HepG2 (cell line): ENCODE data around the gene PRKAR2A. TPM values are rescaled to one million over a fixed set of nuclear protein-coding genes. Genes with fewer than 3 reads are reported as not detected.
"Not testable (repeated sequence)": the region's sequence is repeated elsewhere in the genome, so short reads cannot be mapped to it uniquely, and the experiment has no call there.

Experiments
- ATAC-seq: fragments of 200-7000 bp; cut with Tn5 transposase; 3 replicates; pipeline ENCODE4 v1.9.1; 2020; ENCODE audit warnings: mild to moderate bottlenecking, moderate library complexity
- BruUV-seq: library from RNA; stranded (reverse); fragments of 400-500 nt; replicated peaks from 2 replicates; lab custom pipeline; 2021; lab: Mats Ljungman, UMichigan
- CTCF ChIA-PET: fragments of 300-600 bp; formaldehyde crosslinking; extraction: SDS; loops from one replicate; lab custom pipeline; 2021; ENCODE audit warnings: low total read pairs, inconsistent platforms, low intra/inter-chr PET ratio; lab: Yijun Ruan, JAX
- POLR2A ChIA-PET: fragments of 350-600 bp; sonication (Branson Sonifier 250); formaldehyde crosslinking; loops from one replicate; lab custom pipeline; 2020; ENCODE audit warnings: antibody characterized with exemption, inconsistent platforms; lab: Yijun Ruan, JAX
- DNase-seq: peaks from one replicate; pipeline ENCODE4 v3.0.0-alpha.2; 2015; ENCODE audit warnings: low spot score
- FAIRE-seq: peaks from 3 replicates; lab custom pipeline; 2011; peaks lifted over from hg19 to GRCh38; lab: Jason Lieb, UNC
- H2AFZ ChIP-seq: one replicate; pipeline ENCODE4 v1.6.1; 2011; ENCODE audit warnings: low read length, inconsistent platforms
- H3K27ac ChIP-seq: fragments of 300-600 bp; 3 replicates; pipeline ENCODE4 v1.8.0; 2011; ENCODE audit warnings: mixed run types, mild to moderate bottlenecking, mixed read lengths, low read length, inconsistent platforms; ENCODE audit not compliant: insufficient read depth; ENCODE audit errors: extremely low read length
- H3K27me3 ChIP-seq, 2 experiments: fragments of 200-600 bp in 1 of 2; 2 replicates in 1 of 2; 3 replicates in 1 of 2; pipeline versions ENCODE4 v1.6.0 to v1.8.0; 2011; ENCODE audit warnings: low read length in 2 of 2, mild to moderate bottlenecking in 2 of 2, moderate library complexity in 2 of 2, inconsistent platforms in 1 of 2; ENCODE audit not compliant: insufficient read depth in 2 of 2, control insufficient read depth in 1 of 2
- H3K36me3 ChIP-seq, 2 experiments: fragments of 200-600 bp in 1 of 2; replicated peaks in 1 of 2; 2 replicates in 1 of 2; 3 replicates in 1 of 2; pipeline versions ENCODE4 v1.5.1 to v1.8.0; 2011; ENCODE audit warnings: low read length in 2 of 2, inconsistent platforms in 1 of 2; ENCODE audit not compliant: insufficient read depth in 2 of 2, control insufficient read depth in 1 of 2
- H3K4me1 ChIP-seq: 2 replicates; pipeline ENCODE4 v1.5.1; 2012; ENCODE audit warnings: low read length, inconsistent platforms; ENCODE audit not compliant: insufficient read depth
- H3K4me2 ChIP-seq: 2 replicates; pipeline ENCODE4 v1.6.0; 2011; ENCODE audit warnings: low read depth, low read length, inconsistent platforms
- H3K4me3 ChIP-seq, 3 experiments: fragments of 200-600 bp in 1 of 3; sonication (generic), shearing (Covaris generic) in 1 of 3; replicated peaks in 1 of 3; 2 replicates each; pipeline ENCODE4 v1.5.1; 2011 to 2016; ENCODE audit warnings: low read length in 3 of 3, inconsistent platforms in 2 of 3, low read depth in 2 of 3, mild to moderate bottlenecking in 2 of 3, control low read depth in 1 of 3, mixed read lengths in 1 of 3; ENCODE audit not compliant: insufficient read depth in 1 of 3
- H3K79me2 ChIP-seq: one replicate; pipeline ENCODE4 v1.6.1; 2011; ENCODE audit warnings: low read length, inconsistent platforms; ENCODE audit not compliant: insufficient read depth
- H3K9ac ChIP-seq: 2 replicates; pipeline ENCODE4 v1.6.0; 2011; ENCODE audit warnings: mild to moderate bottlenecking, low read depth, low read length, inconsistent platforms; ENCODE audit not compliant: insufficient read depth
- H3K9me3 ChIP-seq: 2 replicates; pipeline ENCODE4 v1.5.1; 2012; ENCODE audit warnings: mild to moderate bottlenecking, low read length
- H4K20me1 ChIP-seq: 2 replicates; pipeline ENCODE4 v1.6.0; 2011; ENCODE audit warnings: inconsistent platforms, mild to moderate bottlenecking, low read length, moderate library complexity; ENCODE audit not compliant: insufficient read depth
- ARID2 ChIP-seq: sonication (generic); formaldehyde crosslinking; IDR thresholded peaks from 2 replicates; pipeline ENCODE4 v1.8.1; 2022; ENCODE audit warnings: mild to moderate bottlenecking, missing genetic modification reagents, borderline replicate concordance
- CEBPG ChIP-seq: IDR thresholded peaks from 2 replicates; pipeline ENCODE4 v1.6.1; 2016
- GFI1 ChIP-seq: sonication (generic); formaldehyde crosslinking; IDR thresholded peaks from 2 replicates; pipeline ENCODE4 v1.5.0; 2020; ENCODE audit warnings: missing genetic modification reagents, mild to moderate bottlenecking, borderline replicate concordance
- IKZF1 ChIP-seq: fragments of 450-650 bp; IDR thresholded peaks from 2 replicates; pipeline ENCODE4 v1.7.1; 2016
- MAFF ChIP-seq: IDR thresholded peaks from 2 replicates; pipeline ENCODE4 v1.6.1; 2011; ENCODE audit warnings: low read depth, low read length, improper control_type of control experiment
- NCOR1 ChIP-seq: fragments of 200-600 bp; sonication (generic); IDR thresholded peaks from 2 replicates; pipeline ENCODE4 v1.7.0; 2017; ENCODE audit warnings: antibody characterized with exemption, low read length, borderline replicate concordance
- POGZ ChIP-seq: sonication (generic); formaldehyde crosslinking; IDR thresholded peaks from 2 replicates; pipeline ENCODE4 v1.4.0; 2020; ENCODE audit warnings: mild to moderate bottlenecking, missing genetic modification reagents
- REXO4 ChIP-seq: sonication (generic); formaldehyde crosslinking; IDR thresholded peaks from 2 replicates; pipeline ENCODE4 v1.8.0; 2022; ENCODE audit warnings: missing genetic modification reagents, mild to moderate bottlenecking, borderline replicate concordance
- ZBTB1 ChIP-seq: sonication (generic); formaldehyde crosslinking; IDR thresholded peaks from 2 replicates; pipeline ENCODE4 v1.4.0; 2020; ENCODE audit warnings: missing genetic modification reagents, borderline replicate concordance
- ZBTB42 ChIP-seq: sonication (generic); formaldehyde crosslinking; IDR thresholded peaks from 2 replicates; pipeline ENCODE4 v1.5.0; 2020; ENCODE audit warnings: mild to moderate bottlenecking, missing genetic modification reagents
- ZKSCAN1 ChIP-seq: fragments of 150-350 bp; IDR thresholded peaks from 2 replicates; pipeline ENCODE4 v1.6.1; 2014; ENCODE audit warnings: low read length
- ZNF101 ChIP-seq: sonication (generic); formaldehyde crosslinking; IDR thresholded peaks from 2 replicates; pipeline ENCODE4 v1.4.0; 2020; ENCODE audit warnings: mild to moderate bottlenecking, low read depth, missing genetic modification reagents, borderline replicate concordance
- ZNF136 ChIP-seq: sonication (generic); formaldehyde crosslinking; IDR thresholded peaks from 2 replicates; pipeline ENCODE4 v1.8.1; 2022; ENCODE audit warnings: low read depth, mild to moderate bottlenecking, moderate library complexity, missing genetic modification reagents
- ZNF20 ChIP-seq: sonication (generic); formaldehyde crosslinking; IDR thresholded peaks from 2 replicates; pipeline ENCODE4 v1.4.0; 2020; ENCODE audit warnings: mild to moderate bottlenecking, moderate library complexity, missing genetic modification reagents
- WGBS: methylation state at CpG from one replicate; pipeline ENCODE4 v1.1.6; 2017; ENCODE audit warnings: low lambda C conversion rate; 5-methylcytosine and 5-hydroxymethylcytosine counted together
- in situ Hi-C: cut with HindIII; loops from 2 replicates; pipeline ENCODE4 v1.10.0; 2017; ENCODE audit warnings: low pct_unique_long_range_greater_than_20kb; ENCODE audit not compliant: extremely low pct_ligation_motif_present
- intact Hi-C: fragments of 100-400 bp; cut with micrococcal nuclease; formaldehyde crosslinking; loops from one replicate; pipeline ENCODE4 v1.10.0; 2022; ENCODE audit not compliant: unreplicated experiment
- polyA plus RNA-seq, 8 experiments: library from polyadenylated mRNA; depleted of rRNA in 3 of 8; stranded (reverse) in 7 of 8; unstranded in 1 of 8; fragments of >200 nt; fragmentation: Illumina TruSeq in 4 of 8; extraction: Trizol in 4 of 8; gene quantifications; 2 replicates each; pipeline versions ENCODE4 v1.2.1 to v1.2.3, GENCODE V29; 2011 to 2016; ENCODE audit warnings: low read depth in 4 of 8, missing spikeins in 1 of 8, mixed read lengths in 1 of 8; ENCODE audit not compliant: insufficient read depth in 1 of 8
- total RNA-seq, 5 experiments: library from RNA; depleted of rRNA; stranded (reverse); fragments of >200 nt; fragmentation: Illumina TruSeq; extraction: Trizol; gene quantifications; 2 replicates each; pipeline ENCODE4 v1.2.3, GENCODE V29; 2016; ENCODE audit warnings: low read depth in 1 of 5

PRKAR2A gene
- total and polyA plus RNA-seq, 2 of the 13 experiments (the other 11 are each of a cell fraction or from before 2014, with no cell fraction given), result 11.8 to 29.2 TPM

- BruUV-seq, H3K4me2 ChIP-seq, H3K9me3 ChIP-seq, POLR2A ChIA-PET, H3K4me1 ChIP-seq, DNase-seq, ATAC-seq, H3K79me2 ChIP-seq, H3K27ac ChIP-seq, H3K36me3 ChIP-seq, H4K20me1 ChIP-seq, H3K9ac ChIP-seq, H3K27me3 ChIP-seq, CTCF ChIA-PET, in situ Hi-C loops, intact Hi-C loops, H2AFZ ChIP-seq, FAIRE-seq, H3K4me3 ChIP-seq: not testable (repeated sequence)
- 97% methylated on average over 12 of the region's 12 CpGs for WGBS
- TF ChIP-seq CEBPG (CRISPR knock-in tag), result 0 out of 2 replicates have a peak, but pooled peaks have one; percentile 7
Observed at GRCh38 chr3:48800831-48801230, 46.8 kb downstream of the PRKAR2A start.

- 86% methylated on average over 1 of the region's 1 CpG for WGBS
- Histone ChIP-seq H3K4me3 (no peak overlapping the region), H3K27me3 (no peaks in the 10 kb centered on the region), H2AFZ (no peak overlapping the region), H3K79me2 (no peaks in the 10 kb centered on the region), H3K27ac (no peak overlapping the region), H3K9ac (no peak overlapping the region), H3K4me2 (no peak overlapping the region), H3K36me3 (no peaks in the 10 kb centered on the region), H4K20me1 (no peaks in the 10 kb centered on the region), H3K4me1 (no peaks in the 10 kb centered on the region), H3K9me3 (no peaks in the 10 kb centered on the region)
- CTCF ChIA-PET, result no interaction called here
- ATAC-seq (no peak), FAIRE-seq (no peak), DNase-seq (peak; percentile 16)
- POLR2A ChIA-PET, result no interaction called here
- intact Hi-C loops, result loop anchor here (10.0 kb wide), 1 partner anchor 46 kb away; the partner anchor contains the start of gene PRKAR2A
- TF ChIP-seq IKZF1 (no peak), ZKSCAN1 (no peak), ZNF20 (CRISPR knock-in tag) (no peak), ZBTB42 (CRISPR knock-in tag) (no peak), MAFF (no peak), ARID2 (CRISPR knock-in tag) (no peak), REXO4 (CRISPR knock-in tag) (no peak), ZBTB1 (CRISPR knock-in tag) (no peak), NCOR1 (no peak), ZNF101 (CRISPR knock-in tag) (no peak), POGZ (CRISPR knock-in tag) (no peak), ZNF136 (CRISPR knock-in tag) (no peak), GFI1 (CRISPR knock-in tag) (no peak)
- in situ Hi-C loops, result no loop called here
- BruUV-seq, result no TSS peak
Observed at GRCh38 chr3:48798998-48799397, 48.7 kb downstream of the PRKAR2A start.
